ENCODE data around the gene LARGE1. TPM values are rescaled to one million over a fixed set of nuclear protein-coding genes. Genes with fewer than 3 reads are reported as not detected.

The LARGE1 gene
- polyA plus RNA-seq, 1 donor from 2014 or later, result 1.4 TPM

DNA sequence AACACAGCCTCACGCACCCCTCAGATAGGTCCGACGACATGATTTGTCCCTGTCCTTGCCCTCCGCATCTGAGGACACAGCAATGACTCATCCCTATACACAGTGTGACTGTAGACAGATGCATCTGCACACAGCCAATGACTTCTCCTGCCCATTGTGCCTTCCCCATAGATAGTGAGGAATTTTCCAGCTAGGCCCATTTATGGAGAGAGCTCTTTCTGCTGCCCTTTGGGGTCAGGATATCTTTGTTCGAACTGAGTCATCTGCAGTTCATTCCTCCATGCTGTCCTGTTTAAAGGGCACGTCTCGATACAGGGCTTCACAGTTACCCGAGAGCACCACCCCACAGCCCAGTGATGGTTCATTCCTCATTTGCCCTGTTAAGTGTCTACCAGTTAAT is 96.7 kb downstream of the LARGE1 start:
- H3K4me1 Mint-ChIP-seq, result peaks cover 5 to 11% (median 10%) of the 10 kb centered on the region in 3 donors
- H3K9me3 Mint-ChIP-seq, result peaks cover 2 to 11% (median 3%) of the 10 kb centered on the region in 3 donors
- no peak overlapping the region for H3K4me3 Mint-ChIP-seq
- H3K27ac Mint-ChIP-seq, result no peak overlapping the region
- H3K27me3 Mint-ChIP-seq, result no peaks in the 10 kb centered on the region
- peaks cover 7% of the 10 kb centered on the region for H3K36me3 Mint-ChIP-seq

DNA sequence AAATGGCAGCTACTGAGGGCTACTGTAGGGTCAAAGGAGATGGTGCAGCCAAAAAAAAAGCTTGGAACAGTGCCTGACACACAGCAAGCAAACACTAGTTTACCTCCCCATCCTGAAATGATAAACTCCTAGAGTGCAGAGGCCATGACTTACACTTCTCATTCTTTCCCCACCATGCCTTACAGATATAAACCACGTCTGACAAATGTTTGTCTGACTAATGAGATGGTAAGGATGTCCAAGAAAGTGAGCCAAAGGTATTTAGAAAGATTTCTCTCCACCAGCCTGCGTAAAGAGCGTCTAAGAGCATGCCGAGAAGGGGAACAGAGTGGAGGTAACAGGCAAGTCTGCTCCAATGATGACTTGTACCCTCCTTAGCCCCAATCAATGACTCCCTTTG is 99.0 kb downstream of the LARGE1 start:
- H3K27ac Mint-ChIP-seq, result no peak overlapping the region
- no peak overlapping the region for H3K4me3 Mint-ChIP-seq

DNA sequence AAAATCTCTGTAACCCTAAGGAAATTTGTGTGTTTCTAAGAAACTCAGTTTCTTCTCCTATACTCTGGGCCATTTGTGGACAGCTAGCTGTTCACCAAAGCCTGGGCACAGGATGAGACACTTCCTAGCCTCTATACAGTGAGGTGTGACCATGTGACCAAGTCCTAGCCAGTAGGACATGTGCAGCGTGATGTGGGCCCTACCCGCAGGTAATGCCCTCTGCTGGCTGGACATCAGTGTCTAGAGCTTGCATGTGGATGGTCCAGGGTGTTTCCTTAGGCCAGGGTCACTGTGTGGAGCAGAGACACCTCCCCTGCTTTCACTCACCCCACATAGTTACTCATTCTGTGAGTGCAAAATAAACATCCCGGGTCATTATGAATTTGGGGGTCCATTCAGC is 100.5 kb downstream of the LARGE1 start:
- Mint-ChIP-seq H3K9me3 (peaks cover 2 to 26% (median 2%) of the 10 kb centered on the region in 3 donors), H3K4me3 (no peak overlapping the region), H3K27ac (no peak overlapping the region), H3K36me3 (peaks cover 7% of the 10 kb centered on the region), H3K4me1 (peaks cover 5 to 9% (median 7%) of the 10 kb centered on the region in 3 donors), H3K27me3 (no peaks in the 10 kb centered on the region)

More for the DNA sequence above, 99.0 kb downstream of the LARGE1 start:
- Mint-ChIP-seq H3K36me3 (peaks cover 7% of the 10 kb centered on the region), H3K27me3 (no peaks in the 10 kb centered on the region), H3K9me3 (peaks cover 2 to 21% (median 4%) of the 10 kb centered on the region in 3 donors), H3K4me1 (peaks cover 5 to 10% (median 7%) of the 10 kb centered on the region in 3 donors)

DNA sequence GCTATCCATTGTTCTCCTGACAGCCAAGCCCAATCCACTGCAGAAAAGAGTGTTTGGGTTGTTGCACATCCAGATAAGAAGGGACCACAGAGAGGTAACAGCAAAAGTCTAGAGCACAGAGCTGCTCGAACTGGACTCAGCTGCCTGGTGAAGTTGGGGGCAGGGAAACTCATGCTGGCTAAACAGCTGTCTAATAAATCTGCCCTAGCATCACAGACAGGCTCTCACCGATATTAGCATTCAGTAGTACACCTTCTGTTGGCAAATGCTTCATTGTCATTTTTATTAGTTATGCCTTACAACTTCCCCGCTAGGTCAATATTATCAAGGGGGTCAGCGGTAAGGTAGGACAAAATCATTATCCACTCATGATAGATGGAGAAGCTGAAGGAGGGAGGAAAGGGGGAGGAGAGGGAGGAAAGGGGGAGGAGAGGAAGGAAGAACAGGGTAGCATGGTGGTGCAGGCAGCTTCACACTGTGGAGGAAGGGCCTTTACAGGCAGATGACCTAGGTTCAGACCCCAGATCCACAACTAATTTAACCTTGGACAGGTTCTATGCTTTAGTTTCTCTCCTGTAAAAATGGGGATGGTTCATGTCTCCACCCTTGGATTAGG is 102.7 kb downstream of the LARGE1 start:
- Mint-ChIP-seq H3K9me3 (peaks cover 2 to 15% (median 2%) of the 10 kb centered on the region in 3 donors), H3K4me3 (no peak overlapping the region), H3K36me3 (peaks cover 9% of the 10 kb centered on the region), H3K4me1 (peaks cover 4 to 5% (median 4%) of the 10 kb centered on the region in 3 donors), H3K27me3 (no peaks in the 10 kb centered on the region), H3K27ac (no peak overlapping the region)

DNA sequence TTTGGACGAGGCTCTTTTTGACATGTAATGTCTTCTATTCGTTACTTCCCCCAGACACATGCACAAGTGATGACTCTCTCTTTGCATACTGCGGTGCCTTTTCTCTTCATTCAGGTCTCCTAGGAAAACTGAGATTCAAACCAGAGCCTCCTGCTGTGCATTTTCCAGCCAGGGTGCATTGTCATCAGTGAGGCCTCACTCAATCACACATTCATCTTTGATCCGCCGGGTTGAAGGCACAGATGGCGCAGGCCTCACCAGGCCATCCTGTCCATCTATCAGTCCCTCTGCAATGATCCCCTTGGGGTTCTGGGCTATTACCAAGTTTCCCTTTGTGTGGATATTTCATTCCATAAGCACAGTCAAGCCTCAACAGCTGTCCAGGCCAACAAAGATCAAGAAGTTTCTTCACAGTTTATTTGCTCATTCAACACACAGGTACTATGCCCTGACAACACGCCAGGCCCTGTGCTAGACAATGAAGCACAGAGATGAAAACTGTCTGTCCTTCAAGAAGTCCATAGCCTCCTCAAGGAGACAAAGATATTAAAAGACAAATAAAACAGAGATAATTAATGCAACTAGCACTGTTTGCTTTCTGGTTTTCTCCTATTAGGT is 107.8 kb downstream of the LARGE1 start:
- Mint-ChIP-seq H3K27me3 (no peaks in the 10 kb centered on the region), H3K36me3 (peaks cover 11% of the 10 kb centered on the region), H3K4me1 (peaks cover 8 to 20% (median 13%) of the 10 kb centered on the region in 3 donors), H3K27ac (no peak overlapping the region), H3K9me3 (peaks cover 2 to 15% (median 2%) of the 10 kb centered on the region in 3 donors), H3K4me3 (no peak overlapping the region)

DNA sequence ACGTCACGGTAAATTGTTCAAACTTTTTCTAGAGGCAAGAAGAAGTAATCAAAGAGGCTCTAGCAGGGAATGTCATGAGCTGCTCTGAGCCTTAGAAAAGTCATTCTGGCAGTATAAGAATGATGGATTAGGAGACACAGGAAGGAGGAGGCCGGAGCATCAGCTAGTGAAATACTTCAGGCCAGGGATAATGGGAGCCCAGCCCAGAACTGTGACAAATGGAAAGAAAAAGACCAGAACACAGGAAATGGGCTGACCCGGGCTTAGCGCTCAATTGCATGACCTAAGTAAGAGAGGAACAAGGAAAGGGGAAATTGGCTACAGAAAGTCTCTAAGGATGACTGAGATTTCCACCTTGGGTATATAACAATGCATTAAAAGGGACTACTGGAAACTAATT is 108.6 kb downstream of the LARGE1 start:
- Mint-ChIP-seq H3K27me3 (no peaks in the 10 kb centered on the region), H3K4me3 (peak overlapping the region in 1 of 4 donors; percentile 34), H3K9me3 (peaks cover 2 to 9% (median 2%) of the 10 kb centered on the region in 3 donors), H3K4me1 (peaks cover 8 to 22% (median 18%) of the 10 kb centered on the region in 3 donors), H3K36me3 (peaks cover 10% of the 10 kb centered on the region), H3K27ac (peak overlapping the region in 1 of 3 donors; percentile 28)

DNA sequence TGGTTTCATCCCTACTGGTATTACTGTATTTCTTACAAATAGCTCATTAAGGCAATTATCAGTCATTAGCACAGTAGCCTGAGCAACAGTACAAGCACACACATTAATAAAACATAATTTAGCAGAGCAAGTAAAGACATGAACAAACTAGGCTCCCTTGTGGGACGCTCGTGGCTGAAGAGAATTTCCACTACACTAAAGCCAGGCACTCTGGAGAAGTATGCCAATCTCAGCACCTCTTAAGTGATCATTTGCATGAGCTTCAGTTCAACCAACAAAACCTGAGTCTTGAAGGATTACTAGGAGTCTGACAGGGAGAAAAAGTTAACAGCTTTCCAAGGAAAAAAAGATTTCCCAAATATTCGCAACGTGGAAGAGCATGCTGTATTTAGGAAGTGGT is 109.1 kb downstream of the LARGE1 start:
- H3K36me3 Mint-ChIP-seq, result peaks cover 8% of the 10 kb centered on the region
- no peaks in the 10 kb centered on the region for H3K27me3 Mint-ChIP-seq
- H3K4me1 Mint-ChIP-seq, result peaks cover 11 to 25% (median 21%) of the 10 kb centered on the region in 3 donors
- no peak overlapping the region for H3K4me3 Mint-ChIP-seq
- peaks cover under 1 to 4% (median 2%) of the 10 kb centered on the region in 3 donors for H3K9me3 Mint-ChIP-seq
- no peak overlapping the region for H3K27ac Mint-ChIP-seq

DNA sequence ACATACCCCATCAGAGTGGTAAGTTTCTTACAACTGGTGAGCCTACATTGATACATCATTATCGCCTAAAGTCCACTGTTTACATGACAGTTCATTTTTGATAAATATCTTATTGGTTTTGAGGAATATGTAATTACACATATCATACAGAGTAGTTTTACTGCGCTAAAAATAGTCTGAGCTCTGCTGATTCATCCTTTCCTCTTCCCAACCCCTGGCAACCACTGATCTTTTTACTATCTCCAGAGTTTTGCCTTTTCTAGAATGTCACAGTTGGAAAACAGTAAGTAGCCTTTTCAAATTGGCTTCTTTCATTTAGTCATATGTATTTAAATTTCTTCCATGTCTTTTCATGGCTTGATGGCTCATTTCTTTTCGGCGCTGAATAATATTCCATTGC is 112.8 kb downstream of the LARGE1 start:
- Mint-ChIP-seq H3K27ac (no peak overlapping the region), H3K4me1 (peaks cover 14 to 31% (median 25%) of the 10 kb centered on the region in 3 donors), H3K9me3 (peaks cover 4 to 10% (median 6%) of the 10 kb centered on the region in 3 donors), H3K36me3 (peaks cover 4% of the 10 kb centered on the region), H3K4me3 (no peak overlapping the region), H3K27me3 (no peaks in the 10 kb centered on the region)

DNA sequence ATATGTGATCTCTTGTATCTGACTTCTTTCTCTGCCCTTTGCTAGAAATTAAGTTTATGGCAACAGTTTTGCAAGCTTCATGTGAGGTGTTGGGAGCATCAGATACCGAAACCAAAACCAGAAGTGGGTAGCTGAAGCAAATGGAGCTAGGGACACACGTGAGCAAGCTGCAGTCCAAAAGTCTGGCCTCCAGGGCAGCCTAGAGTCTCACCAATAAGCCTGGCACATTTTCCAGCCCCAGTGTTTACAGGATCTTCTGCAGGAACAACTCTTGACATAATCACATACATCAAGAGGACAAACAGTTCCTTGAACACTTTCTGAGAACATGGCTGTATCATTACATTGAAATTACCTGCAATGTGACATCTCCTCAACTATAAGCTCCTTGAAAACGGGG is 114.1 kb downstream of the LARGE1 start:
- no peaks in the 10 kb centered on the region for H3K27me3 Mint-ChIP-seq
- H3K36me3 Mint-ChIP-seq, result no peaks in the 10 kb centered on the region
- peaks cover 6 to 14% (median 6%) of the 10 kb centered on the region in 3 donors for H3K9me3 Mint-ChIP-seq
- peaks cover 7 to 23% (median 18%) of the 10 kb centered on the region in 3 donors for H3K4me1 Mint-ChIP-seq
- peak overlapping the region in 1 of 3 donors; percentile 78 for H3K27ac Mint-ChIP-seq
- H3K4me3 Mint-ChIP-seq, result peak overlapping the region in 2 of 4 donors; percentile 43 to 73

DNA sequence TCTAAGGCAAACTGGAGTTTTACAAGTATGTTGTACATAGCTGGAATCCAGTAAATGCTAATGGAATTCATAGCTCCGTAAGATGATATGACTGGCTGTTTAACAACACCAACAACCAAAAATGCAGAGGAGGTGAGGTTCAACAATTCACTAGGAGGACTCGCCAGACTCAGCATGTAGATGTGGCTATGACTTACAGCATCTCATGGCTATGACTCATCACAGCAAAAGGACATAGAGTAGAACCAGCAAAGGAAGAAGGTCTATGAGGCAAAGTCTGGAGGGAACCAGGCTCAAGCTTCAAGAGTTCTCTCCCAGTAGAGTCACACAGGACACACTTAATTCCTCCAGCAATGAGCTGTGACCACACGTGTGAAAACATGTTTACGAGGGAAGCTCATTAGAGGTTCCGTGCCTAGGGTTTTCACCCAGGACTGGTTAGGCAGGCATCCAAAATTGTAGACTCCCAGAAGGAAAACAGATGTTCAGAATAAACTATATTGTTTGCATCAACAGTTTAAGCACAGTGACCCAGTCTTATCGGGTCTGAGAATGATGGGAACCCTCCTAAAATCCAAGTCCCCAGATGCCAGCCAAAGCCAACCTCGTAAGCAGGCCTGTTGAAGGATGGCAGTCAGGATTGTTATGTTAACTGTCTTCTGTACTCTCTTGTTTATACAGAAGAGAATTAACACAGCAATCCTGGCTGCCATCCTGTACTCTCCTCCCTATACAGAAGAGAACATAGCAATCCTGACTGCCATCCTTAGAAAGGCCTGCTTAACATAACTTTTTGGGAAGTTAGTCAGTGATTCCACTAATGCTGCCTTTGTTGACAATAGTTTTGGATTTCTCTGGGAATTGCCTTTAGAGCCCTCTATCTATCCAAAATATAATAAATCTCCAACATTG is 116.6 kb downstream of the LARGE1 start:
- Mint-ChIP-seq H3K27ac (no peak overlapping the region), H3K4me1 (peaks cover 7 to 23% (median 18%) of the 10 kb centered on the region in 3 donors), H3K4me3 (peak overlapping the region in 1 of 4 donors; percentile 60), H3K9me3 (peaks cover 6 to 22% (median 8%) of the 10 kb centered on the region in 3 donors), H3K27me3 (no peaks in the 10 kb centered on the region), H3K36me3 (no peaks in the 10 kb centered on the region)

DNA sequence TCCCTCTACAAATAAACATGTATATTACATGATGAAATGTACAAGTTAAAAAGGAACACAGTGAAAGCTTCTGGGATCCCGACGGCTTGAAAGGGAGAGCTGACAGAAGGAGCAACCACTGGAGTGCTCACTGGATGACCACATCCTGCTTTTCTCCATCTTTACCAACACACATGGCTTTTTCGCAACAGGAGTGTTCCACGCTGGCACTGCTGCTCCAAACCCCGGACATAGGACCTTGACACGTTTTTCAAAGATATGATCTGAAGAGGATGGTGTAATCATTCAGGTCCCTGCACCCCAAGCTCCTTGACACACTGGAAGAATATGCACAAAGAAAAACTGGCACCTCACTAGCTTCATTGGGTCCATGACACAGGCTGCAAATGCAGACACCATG is 121.9 kb downstream of the LARGE1 start:
- Mint-ChIP-seq H3K4me1 (peaks cover 2 to 12% (median 3%) of the 10 kb centered on the region in 3 donors), H3K36me3 (peaks cover 2% of the 10 kb centered on the region), H3K27me3 (no peaks in the 10 kb centered on the region), H3K9me3 (peaks cover 6 to 22% (median 10%) of the 10 kb centered on the region in 3 donors), H3K27ac (no peak overlapping the region), H3K4me3 (no peak overlapping the region)

DNA sequence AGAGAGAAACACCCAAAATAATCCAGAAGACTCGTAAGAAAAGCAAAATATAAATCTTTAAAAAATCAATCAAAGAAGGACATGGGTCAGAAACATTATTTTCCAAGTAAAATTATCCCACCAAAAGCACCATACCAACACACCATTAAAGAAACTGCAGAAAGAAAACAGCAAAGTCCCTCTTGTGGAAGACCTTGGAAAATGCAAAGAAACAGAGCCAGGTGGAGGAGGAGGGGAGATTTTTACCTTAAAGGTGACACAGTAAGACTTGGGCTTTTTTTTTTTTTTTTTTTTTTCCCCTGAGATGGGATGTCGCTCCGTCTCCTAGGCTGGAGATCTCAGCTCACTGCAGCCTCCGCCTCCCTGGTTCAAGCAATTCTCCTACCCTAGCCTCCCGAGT is 123.8 kb downstream of the LARGE1 start:
- Mint-ChIP-seq H3K27me3 (no peaks in the 10 kb centered on the region), H3K9me3 (peaks cover 3 to 24% (median 6%) of the 10 kb centered on the region in 3 donors), H3K27ac (peak overlapping the region in 1 of 3 donors; percentile 75), H3K4me3 (peak overlapping the region in 1 of 4 donors; percentile 19), H3K36me3 (peaks cover 2% of the 10 kb centered on the region), H3K4me1 (peaks cover 4 to 19% (median 6%) of the 10 kb centered on the region in 3 donors)

DNA sequence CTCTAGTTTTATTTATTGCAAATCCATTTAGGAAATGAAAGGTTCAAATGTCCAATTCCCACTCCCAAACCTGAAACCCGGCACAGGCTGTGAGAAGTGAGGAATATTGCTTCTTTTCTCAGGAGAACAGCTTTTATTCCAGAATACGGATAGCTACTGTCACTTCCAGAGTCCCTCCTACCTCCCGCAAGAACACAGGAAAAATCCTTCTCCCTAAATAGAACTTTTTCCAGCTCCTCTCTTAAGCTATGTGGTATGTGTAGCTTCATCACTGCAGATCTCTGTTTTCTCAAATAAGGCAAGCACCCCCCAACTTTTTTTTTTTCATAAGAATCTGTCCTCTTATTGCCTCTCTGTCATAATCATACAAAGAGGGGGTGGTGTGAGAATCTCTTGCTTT is 126.8 kb downstream of the LARGE1 start:
- Mint-ChIP-seq H3K27me3 (no peaks in the 10 kb centered on the region), H3K27ac (no peak overlapping the region), H3K36me3 (peaks cover 2% of the 10 kb centered on the region), H3K4me1 (peaks cover 4 to 14% (median 6%) of the 10 kb centered on the region in 3 donors), H3K4me3 (no peak overlapping the region), H3K9me3 (peaks cover 7 to 18% (median 10%) of the 10 kb centered on the region in 3 donors)

DNA sequence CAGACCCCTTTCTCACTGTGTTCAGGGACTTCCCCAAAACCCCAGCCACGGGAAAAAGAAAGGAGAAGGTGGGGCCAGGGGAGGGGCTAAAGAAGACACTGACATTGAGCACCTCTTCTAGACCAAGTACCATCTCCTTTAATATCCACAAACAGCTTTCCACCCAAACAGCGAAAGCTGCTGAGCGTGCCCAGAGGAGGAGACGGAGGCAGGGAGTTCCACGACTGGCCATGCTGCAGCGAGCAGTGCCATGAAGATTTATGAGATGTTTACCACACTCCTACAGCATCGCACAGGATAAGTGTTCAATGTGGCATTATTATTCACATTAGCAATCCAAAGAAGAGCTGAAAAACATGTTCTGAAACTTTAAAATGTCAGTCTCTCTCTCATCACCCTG is 127.4 kb downstream of the LARGE1 start:
- Mint-ChIP-seq H3K9me3 (peaks cover 8 to 22% (median 16%) of the 10 kb centered on the region in 3 donors), H3K36me3 (peaks cover 2% of the 10 kb centered on the region), H3K27me3 (no peaks in the 10 kb centered on the region), H3K27ac (no peak overlapping the region), H3K4me1 (peaks cover 4 to 13% (median 6%) of the 10 kb centered on the region in 3 donors), H3K4me3 (peak overlapping the region in 1 of 4 donors; percentile 21)

All from IgD-negative memory B cell (primary cell).